Keratinocyte (primary cell): Measurements from ENCODE around the gene SENP8.

ENCODE experiments used
- CTCF ChIP-seq, 3 experiments: IDR thresholded peaks in 1 of 3; conservative IDR thresholded peaks in 1 of 3; optimal IDR thresholded peaks in 1 of 3; 2 replicates in 2 of 3; 3 replicates in 1 of 3; pipeline versions ENCODE3 to v1.5.1; 2011; ENCODE audit warnings: low read length in 3 of 3, mild to moderate bottlenecking in 3 of 3, moderate library complexity in 2 of 3, control low read depth in 1 of 3, inconsistent platforms in 1 of 3; ENCODE audit not compliant: insufficient read depth in 2 of 3; ENCODE audit errors: extremely low read depth in 1 of 3
- EZH2 ChIP-seq: IDR thresholded peaks from one replicate; pipeline ENCODE4 v1.6.1; 2012; ENCODE audit warnings: inconsistent platforms, mild to moderate bottlenecking, low read length, moderate library complexity

- TF ChIP-seq CTCF (optimal IDR thresholded peaks at IDR 0.05 in 1 of 3, IDR thresholded peaks at IDR 0.05 in 1 of 3, conservative IDR thresholded peaks at IDR 0.05 in 1 of 3; ENCODE audit: extremely low read depth in 1 of 3, insufficient read depth in 2 of 3, low read length in 3 of 3) (no peak), EZH2 (no peak)
Observed at GRCh38 chr15:72154316-72154715, 36.1 kb downstream of the SENP8 start.
